ENCODE measurements around the gene NIPAL4. TPM values are rescaled to one million over a fixed set of nuclear protein-coding genes. Genes with fewer than 3 reads are reported as not detected.

The NIPAL4 gene
- polyA plus RNA-seq, 10 donors = 0.05 to 1.5 (median 0.34) TPM

- DNase-seq = peak in 1 of 3 donors; percentile 84
These were observed 56.0 kb downstream of the NIPAL4 start for GRCh38 chr5:157516006-157516405.

GRCh38 chr5:157516626-157517325 is 56.8 kb downstream of the NIPAL4 start:
- DNase-seq = peak in 2 of 3 donors; percentile 69 to 82

- no peak for DNase-seq
These were observed 59.0 kb downstream of the NIPAL4 start for GRCh38 chr5:157518963-157519362.

GRCh38 chr5:157519579-157520253 is 59.7 kb downstream of the NIPAL4 start:
- no peak for DNase-seq

GRCh38 chr5:157520911-157521703 is 61.1 kb downstream of the NIPAL4 start:
- DNase-seq = no peak

GRCh38 chr5:157521704-157522029 is 61.7 kb downstream of the NIPAL4 start:
- DNase-seq = no peak

GRCh38 chr5:157523976-157524375 is 64.0 kb downstream of the NIPAL4 start:
- no peak for DNase-seq

Other genes with a start within 250 kb of the NIPAL4 start
- 10 to 100 TPM in 2 of 10 donors, 1 to 10 TPM in 8; 4.0 to 15.4 (median 7.2) TPM for gene CYFIP2, start 194.1 kb upstream of the NIPAL4 start, polyA plus RNA-seq (ENCODE audit: insufficient read length in 10 of 10)
- 10 to 100 TPM; 15.4 to 27.2 (median 20.0) TPM for gene ADAM19, start 115.6 kb downstream of the NIPAL4 start, polyA plus RNA-seq (ENCODE audit: insufficient read length in 10 of 10)
- gene SOX30, start 192.2 kb downstream of the NIPAL4 start, polyA plus RNA-seq (ENCODE audit: insufficient read length in 10 of 10) = under 1 TPM; 0.15 to 0.63 (median 0.31) TPM
- not detected for gene C5orf52, start 211.3 kb downstream of the NIPAL4 start, polyA plus RNA-seq (ENCODE audit: insufficient read length in 10 of 10)

Data from muscle of back (tissue), 11 donors.